GM19023 (cell line): Measurements from ENCODE around the gene YTHDF2.
"Not testable (repeated sequence)": the region's sequence is repeated elsewhere in the genome, so short reads cannot be mapped to it uniquely, and the experiment has no call there.

Source experiments
- ATAC-seq: cut with Tn5 transposase; IDR thresholded peaks from one replicate; pipeline ENCODE4 v1.9.1; 2021; ENCODE audit warnings: mild to moderate bottlenecking, moderate library complexity; ENCODE audit not compliant: unreplicated experiment

Gene YTHDF2

DNA sequence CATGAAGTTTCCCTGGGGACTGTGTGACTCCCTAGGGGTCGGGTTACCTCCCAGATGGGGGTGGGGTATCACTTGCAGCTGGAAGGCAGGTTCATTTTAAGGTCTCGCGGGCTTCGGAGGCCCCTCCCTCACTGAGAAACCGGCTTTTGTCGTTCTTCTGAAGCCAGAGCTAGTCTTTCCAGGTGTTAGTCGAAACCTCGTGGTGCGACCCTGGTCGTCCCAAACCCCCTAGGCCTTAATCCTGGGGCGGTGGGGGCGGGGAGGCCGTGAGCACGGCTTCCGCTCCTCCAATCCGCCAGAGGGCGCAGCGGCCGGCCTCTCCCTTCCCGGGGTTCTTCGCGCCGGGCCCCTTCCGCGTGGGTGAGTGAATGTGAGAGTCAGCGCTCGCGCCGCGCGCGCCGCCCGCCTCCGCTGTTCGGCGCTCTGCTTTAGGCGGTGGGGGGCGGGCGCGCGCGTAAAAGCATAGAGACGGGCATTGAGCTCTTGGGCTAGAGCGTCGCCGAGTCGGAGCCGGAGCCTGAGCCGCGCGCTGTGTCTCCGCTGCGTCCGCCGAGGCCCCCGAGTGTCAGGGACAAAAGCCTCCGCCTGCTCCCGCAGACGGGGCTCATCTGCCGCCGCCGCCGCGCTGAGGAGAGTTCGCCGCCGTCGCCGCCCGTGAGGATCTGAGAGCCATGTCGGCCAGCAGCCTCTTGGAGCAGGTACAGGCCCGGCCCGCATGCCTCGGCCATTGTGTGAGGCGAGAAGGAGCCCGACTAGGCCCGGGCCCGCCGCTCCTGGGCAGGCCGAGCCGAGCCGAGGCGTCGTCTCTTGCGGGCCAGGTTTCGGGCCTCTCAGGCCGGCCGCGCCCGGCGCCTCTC, at the start of gene YTHDF2:
YTHDF2 (plus strand) TSS at position 491 of the 857 bp plus-strand sequence; CDS start at position 672, 181 bp downstream.
- peak; percentile 86 for ATAC-seq

DNA sequence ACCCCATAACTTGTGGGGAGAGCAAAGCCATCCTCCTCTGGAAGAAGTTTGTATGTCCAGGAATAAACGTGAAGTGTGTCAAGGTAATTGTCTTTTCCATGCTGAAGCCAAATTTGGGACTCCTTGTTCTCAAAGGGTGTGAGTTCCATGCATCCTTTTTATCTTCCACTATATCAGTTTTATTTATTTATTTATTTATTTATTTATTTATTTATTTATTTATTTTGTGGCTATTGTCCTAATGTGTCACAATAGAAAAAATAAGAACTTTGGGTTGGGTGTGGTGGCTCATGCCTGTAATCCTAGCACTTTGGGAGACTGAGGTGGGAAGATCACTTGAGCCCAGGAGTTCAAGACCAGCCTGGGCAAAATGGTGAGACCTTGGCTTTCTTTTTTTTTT, 45.1 kb upstream of the YTHDF2 start:
- not testable (repeated sequence) for ATAC-seq

DNA sequence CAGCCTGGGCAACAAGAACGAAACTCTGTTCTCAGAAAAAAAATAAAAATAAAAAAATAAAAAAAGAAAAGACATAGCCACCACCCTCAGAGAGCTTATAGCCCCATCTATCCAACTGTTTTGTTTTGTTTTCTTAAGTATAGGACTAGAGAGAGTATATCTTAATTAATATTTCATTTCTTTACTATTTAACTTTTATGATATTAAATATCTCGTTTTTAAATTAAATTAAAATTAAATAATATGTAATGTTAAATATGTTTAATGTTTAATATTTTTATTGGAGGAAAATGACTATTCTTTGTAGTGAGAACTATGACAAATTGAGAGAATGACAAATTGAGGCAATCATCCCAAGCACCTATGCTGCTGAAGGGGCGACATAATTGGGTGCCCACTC, 33.1 kb upstream of the YTHDF2 start:
- ATAC-seq = no peak

DNA sequence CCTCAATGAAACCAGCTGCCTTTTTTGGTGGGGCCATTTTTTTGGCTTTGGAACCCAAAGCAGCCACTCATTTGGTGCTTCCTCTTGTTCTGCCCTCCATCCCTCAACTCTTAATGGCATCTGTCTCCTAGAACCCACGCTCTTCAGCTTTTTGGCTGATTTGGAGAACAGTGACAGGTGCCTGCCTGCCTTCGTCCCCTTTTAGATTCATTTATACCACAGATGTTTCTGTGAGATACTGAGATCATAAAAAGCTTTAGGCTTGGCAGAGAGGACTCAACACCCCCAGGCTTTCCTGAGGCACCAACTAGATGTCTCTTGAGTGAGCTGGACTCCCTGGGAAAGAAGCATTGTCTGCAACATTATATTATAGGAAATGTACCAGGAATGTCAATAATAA, 20.4 kb upstream of the YTHDF2 start:
- no peak for ATAC-seq

DNA sequence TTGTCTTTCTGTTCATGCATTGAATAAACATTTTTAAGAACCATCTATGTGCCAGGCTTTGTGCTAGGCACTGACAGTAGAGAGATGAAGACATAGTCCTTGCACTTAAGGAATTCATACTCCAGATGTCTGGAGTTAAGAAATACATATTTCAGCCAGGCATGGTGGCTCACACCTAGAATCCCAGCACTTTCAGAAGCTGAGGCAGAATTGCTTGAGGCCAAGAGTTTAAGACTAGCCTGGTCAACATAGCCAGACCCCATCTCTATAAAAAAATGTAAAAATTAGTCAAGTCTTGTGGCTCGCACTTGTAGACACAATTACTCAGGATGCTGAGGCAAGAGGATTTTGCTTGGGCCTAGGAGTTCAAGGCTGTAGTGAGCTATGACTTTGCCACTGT, 18.6 kb upstream of the YTHDF2 start:
- no peak for ATAC-seq

- no peak for ATAC-seq
Observed at GRCh38 chr1:28718586-28719331, 18.0 kb upstream of the YTHDF2 start.

DNA sequence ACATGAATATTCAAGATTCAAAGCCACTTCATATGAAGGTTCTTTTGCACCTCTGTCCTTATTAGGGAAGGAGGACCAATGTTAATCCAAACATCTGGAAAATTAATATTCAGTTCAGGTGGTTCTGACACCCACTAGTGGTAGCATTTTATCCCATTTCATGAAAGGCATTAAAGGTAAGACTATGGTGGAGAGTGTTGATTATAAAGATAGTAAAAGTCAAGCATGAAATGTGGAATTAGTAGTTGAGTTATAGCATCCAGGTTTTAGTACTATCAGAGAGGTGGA, 17.5 kb upstream of the YTHDF2 start:
- ATAC-seq = no peak

GRCh38 chr1:28720376-28720775, 16.4 kb upstream of the YTHDF2 start:
- no peak for ATAC-seq

DNA sequence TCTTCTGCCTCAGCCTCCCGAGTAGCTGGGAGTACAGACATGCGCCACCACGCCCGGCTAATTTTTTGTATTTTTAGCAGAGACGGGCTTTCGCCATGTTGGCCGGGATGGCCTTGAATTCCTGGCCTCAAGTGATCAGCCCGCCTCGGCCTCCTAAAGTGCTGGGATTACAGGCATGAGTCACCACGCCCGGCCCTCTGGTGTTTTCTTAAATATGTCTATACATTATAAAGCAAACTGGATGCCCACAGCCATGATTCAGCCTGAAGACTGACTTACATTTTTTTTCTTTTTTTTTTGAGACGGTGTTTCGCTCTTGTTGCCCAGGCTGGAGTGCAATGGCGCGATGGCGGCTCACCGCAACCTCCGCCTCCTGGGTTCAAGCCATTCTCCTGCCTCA, 14.8 kb upstream of the YTHDF2 start:
- ATAC-seq = not testable (repeated sequence)

DNA sequence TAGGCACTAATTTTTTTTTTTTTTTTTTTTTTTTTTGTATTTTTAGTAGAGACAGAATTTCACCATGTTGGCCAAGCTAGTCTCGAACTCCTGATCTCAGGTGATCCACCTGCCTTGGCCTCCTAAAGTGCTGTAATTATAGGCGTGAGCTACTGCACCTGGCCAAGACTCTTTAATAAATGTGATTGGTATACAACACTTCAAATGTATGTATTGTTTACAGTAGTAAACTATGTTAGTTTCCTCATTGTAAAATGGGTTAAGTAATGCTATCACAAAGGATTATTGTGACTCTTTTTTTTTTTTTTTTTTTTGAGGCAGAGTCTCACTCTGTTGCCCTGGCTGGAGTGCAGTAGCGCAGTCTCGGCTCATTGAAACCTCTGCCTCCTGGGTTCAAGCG, 11.4 kb upstream of the YTHDF2 start:
- ATAC-seq = not testable (repeated sequence)

- ATAC-seq = no peak
Observed at GRCh38 chr1:28735961-28736449, 735 bp upstream of the YTHDF2 start.

DNA sequence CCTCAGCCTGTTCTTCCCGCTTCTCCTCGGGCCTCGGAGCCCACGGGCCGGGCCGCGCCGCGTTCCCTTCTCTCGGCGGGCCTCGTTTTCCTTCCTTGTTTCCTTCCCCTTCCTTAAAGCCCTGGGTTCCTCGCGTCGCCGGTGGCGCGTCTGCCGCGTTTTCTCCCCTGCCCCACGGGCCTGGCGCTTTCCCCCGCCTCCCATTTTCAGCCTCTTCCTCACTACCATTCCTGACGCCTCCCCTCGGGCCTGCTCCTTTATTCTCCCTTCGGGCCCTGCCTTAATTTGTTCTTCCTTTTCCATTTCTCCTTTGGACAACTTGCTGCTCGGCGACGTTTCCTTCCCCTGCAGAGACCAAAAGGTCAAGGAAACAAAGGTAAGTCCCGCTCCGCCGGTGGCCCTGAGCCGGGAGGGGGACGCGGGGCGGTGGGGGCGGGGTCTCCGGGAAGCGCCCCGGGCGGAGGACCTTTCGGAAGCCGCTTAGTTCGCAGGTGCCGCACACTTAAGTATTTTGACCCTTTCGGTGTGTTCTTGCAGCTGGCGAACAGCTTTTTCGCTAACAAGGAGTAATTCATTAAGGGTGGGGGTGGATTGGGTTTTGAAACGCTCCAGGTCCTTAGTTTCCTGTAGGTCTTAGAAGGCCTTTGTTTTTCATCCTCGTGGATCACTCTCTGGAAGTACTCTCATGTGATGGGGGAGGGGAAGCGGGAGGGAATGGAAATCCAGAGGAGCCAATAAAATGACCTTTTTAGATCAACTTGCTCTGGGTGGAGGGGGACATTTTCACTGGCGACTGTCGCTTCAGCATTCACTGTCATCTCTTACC, 780 bp downstream of the YTHDF2 start:
- ATAC-seq = peak; percentile 11

DNA sequence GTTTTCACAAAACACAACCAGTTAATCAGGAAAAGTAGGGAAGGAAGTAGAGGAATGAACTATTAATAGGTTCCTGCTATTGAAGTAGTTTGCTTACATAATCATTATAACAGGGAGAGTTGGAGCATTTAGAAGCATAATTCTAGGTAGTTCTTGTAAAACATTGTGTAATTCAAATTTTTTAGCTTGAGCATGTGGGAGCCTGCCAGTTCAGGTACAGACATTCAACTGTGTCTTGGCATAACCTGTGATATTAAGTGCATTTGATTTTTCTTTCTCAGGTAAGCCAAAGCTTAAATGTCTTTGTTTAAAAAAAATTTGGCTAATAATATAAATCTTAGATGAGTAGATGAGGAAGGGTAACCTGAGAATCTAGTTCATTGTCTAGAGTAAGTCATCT, 3.4 kb downstream of the YTHDF2 start:
- ATAC-seq = no peak

- ATAC-seq = no peak
Observed at GRCh38 chr1:28744184-28744583, 7.4 kb downstream of the YTHDF2 start.

GRCh38 chr1:28745653-28746173, 9.0 kb downstream of the YTHDF2 start:
- no peak for ATAC-seq

DNA sequence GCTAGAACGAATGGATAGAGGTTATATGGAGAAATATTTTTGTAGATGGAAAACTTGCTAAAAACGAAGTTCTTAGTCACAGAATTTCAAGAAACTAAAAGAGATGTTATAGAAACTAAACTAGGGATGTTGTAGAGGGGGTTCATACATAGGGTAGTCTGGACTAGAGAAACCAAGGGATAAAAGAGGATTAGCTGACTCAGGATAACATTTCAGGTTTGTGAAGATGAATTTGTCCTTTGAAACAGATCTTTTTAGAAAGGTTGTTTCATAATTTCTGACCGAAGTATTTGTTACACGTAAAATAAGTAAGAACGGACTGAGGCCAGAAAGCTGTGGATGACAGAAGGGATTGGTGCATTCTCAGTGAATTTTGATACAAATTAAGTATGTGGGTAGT, 13.6 kb downstream of the YTHDF2 start:
- no peak for ATAC-seq

DNA sequence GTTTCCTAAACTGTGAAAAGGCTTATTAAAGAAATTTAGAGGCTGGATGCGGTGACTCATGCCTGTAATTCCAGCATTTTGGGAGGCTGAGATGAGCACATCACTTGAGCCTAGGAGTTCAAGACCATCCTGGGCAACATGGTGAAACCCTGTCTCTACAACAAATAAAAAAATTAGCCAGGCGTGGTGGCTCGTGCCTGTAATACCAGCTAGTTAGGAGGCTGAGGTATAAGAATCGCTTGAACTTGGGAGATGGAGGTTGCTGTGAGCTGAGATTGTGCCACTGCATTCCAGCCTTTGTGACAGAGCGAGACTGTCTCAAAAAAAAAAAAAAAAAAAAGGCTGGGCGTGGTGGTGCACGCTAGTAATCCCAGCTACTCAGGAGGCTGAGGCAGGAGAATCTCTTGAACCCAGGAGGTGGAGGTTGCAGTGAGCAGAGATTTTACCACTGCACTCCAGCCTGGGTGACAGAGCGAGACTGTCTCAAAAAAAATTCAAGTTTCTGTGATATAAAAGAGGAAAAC, 14.1 kb downstream of the YTHDF2 start:
- not testable (repeated sequence) for ATAC-seq

GRCh38 chr1:28751315-28752060, 14.7 kb downstream of the YTHDF2 start:
- ATAC-seq = no peak

DNA sequence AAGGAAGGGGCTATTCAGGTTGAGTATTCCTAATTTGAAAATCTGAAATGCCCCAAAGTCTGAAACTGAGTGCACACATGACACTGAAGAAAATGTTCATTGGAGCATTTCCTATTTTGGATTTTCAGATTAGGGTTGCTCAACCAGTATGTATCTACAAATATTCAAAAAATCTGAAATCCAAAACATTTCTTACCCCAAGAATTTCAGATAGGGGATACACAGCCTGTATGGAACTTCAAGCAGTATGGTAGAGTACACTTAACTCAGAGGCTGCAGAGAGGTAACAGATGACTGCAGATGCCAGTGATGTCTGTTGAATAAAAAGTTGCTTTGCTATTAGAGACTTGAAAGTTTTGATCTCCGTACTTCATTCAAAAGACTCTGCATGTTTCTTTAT, 19.0 kb downstream of the YTHDF2 start:
- no peak for ATAC-seq

DNA sequence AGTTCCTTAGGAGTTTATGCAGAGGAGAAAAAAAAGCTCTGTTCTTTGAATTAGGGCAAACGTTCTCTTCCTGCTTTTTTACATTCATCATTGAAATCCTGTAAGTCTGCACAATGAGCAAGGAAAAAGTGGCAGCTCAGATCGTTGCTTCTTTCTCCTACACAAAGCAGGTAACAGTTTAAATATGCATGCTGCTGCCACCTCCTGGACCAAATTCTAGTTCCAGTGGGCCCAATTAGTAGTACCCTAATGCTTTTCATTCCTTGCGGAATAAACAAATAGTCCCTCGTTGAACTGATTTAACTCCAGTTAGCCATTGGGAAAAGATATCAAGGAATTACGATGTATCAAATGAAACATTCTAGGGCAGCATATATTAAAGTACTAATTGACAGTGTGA, 20.1 kb downstream of the YTHDF2 start:
- no peak for ATAC-seq
